HCT116 (cell line): Measurements from ENCODE around the gene WLS. TPM values are rescaled to one million over a fixed set of nuclear protein-coding genes. Genes with fewer than 3 reads are reported as not detected.

ENCODE experiments used
- ATAC-seq: fragments of 200-7000 bp; cut with Tn5 transposase; 2 replicates; pipeline ENCODE4 v1.9.1; 2020; ENCODE audit warnings: mild to moderate bottlenecking, moderate library complexity
- BruUV-seq: library from RNA; stranded (reverse); fragments of 400-500 nt; replicated peaks from 2 replicates; lab custom pipeline; 2021; lab: Mats Ljungman, UMichigan
- CTCF ChIA-PET: fragments of 300-600 bp; sonication (Branson Sonifier 250); formaldehyde crosslinking; loops from one replicate; lab custom pipeline; 2021; ENCODE audit warnings: antibody characterized with exemption; lab: Charles Lee
- POLR2A ChIA-PET: fragments of 300-600, 350-600 bp; sonication (Branson Sonifier 250); formaldehyde crosslinking; loops from one replicate; lab custom pipeline; 2021; ENCODE audit warnings: antibody characterized with exemption; lab: Charles Lee
- RAD21 ChIA-PET, 2 experiments: fragments of 300-600 bp; sonication (Branson Sonifier 250); formaldehyde crosslinking; loops; one replicate each; lab custom pipeline; 2023; ENCODE audit warnings: low total read pairs in 2 of 2; ENCODE audit not compliant: uncharacterized antibody in 2 of 2, unreplicated experiment in 2 of 2, low non-redundant PET in 1 of 2; lab: Charles Lee
- DNase-seq: peaks from one replicate; pipeline ENCODE4 v3.0.0-alpha.2; 2010; ENCODE audit warnings: low read depth, low spot score
- H2AFZ ChIP-seq: fragments of 200-600 bp; shearing (Covaris generic), sonication (generic); 2 replicates; pipeline ENCODE4 v1.6.1; 2017; ENCODE audit warnings: low read depth, mixed run types, mixed read lengths, antibody characterized with exemption, low read length; ENCODE audit not compliant: poor library complexity, severe bottlenecking
- H3K27ac ChIP-seq: 2 replicates; pipeline ENCODE4 v1.5.1; 2012; ENCODE audit warnings: low read depth, low read length
- H3K27me3 ChIP-seq: fragments of 200-600 bp; sonication (generic); 2 replicates; pipeline ENCODE4 v1.6.1; 2016; ENCODE audit warnings: mixed run types, low read length, mixed read lengths; ENCODE audit not compliant: insufficient read depth
- H3K36me3 ChIP-seq, 2 experiments: fragments of 200-500 bp in 1 of 2; fragments of 200-600 bp in 1 of 2; sonication (Bioruptor generic) in 1 of 2; sonication (generic) in 1 of 2; 2 replicates each; pipeline versions ENCODE4 v1.5.1 to v1.6.1; 2014 to 2016; ENCODE audit warnings: low read length in 2 of 2, inconsistent platforms in 1 of 2, mixed read lengths in 1 of 2, mixed run types in 1 of 2; ENCODE audit not compliant: insufficient read depth in 2 of 2, control insufficient read depth in 1 of 2
- H3K4me1 ChIP-seq, 2 experiments: fragments of 200-600 bp in 1 of 2; sonication (generic) in 1 of 2; 2 replicates each; pipeline versions ENCODE4 v1.5.1 to v1.6.1; 2012 to 2017; ENCODE audit warnings: low read length in 2 of 2, inconsistent platforms in 1 of 2, mild to moderate bottlenecking in 1 of 2, mixed read lengths in 1 of 2, mixed run types in 1 of 2, moderate library complexity in 1 of 2; ENCODE audit not compliant: insufficient read depth in 2 of 2, control insufficient read depth in 1 of 2
- H3K4me2 ChIP-seq: fragments of 200-600 bp; sonication (generic); 2 replicates; pipeline ENCODE4 v1.6.1; 2017; ENCODE audit warnings: mixed run types, low read length, mixed read lengths
- H3K4me3 ChIP-seq, 2 experiments: fragments of 200-600 bp in 1 of 2; sonication (generic) in 1 of 2; replicated peaks in 1 of 2; 2 replicates each; pipeline ENCODE4 v1.5.1; 2011 to 2016; ENCODE audit warnings: low read length in 2 of 2, control low read depth in 1 of 2, low read depth in 1 of 2, mild to moderate bottlenecking in 1 of 2, mixed read lengths in 1 of 2, mixed run types in 1 of 2
- H3K79me2 ChIP-seq: fragments of 200-600 bp; sonication (generic); 2 replicates; pipeline ENCODE4 v1.6.1; 2017; ENCODE audit warnings: mild to moderate bottlenecking, mixed run types, low read length, moderate library complexity, mixed read lengths; ENCODE audit not compliant: insufficient read depth
- H3K9ac ChIP-seq: fragments of 200-600 bp; sonication (generic); 2 replicates; pipeline ENCODE4 v1.6.1; 2016; ENCODE audit warnings: low read length, mixed read lengths
- H3K9me2 ChIP-seq: fragments of 200-600 bp; sonication (generic), shearing (Covaris generic); 2 replicates; pipeline ENCODE4 v1.6.1; 2017; ENCODE audit warnings: mixed run types, mild to moderate bottlenecking, moderate library complexity; ENCODE audit not compliant: insufficient read depth
- H3K9me3 ChIP-seq, 2 experiments: fragments of 200-500 bp in 1 of 2; fragments of 200-600 bp in 1 of 2; sonication (Bioruptor generic) in 1 of 2; sonication (generic) in 1 of 2; 2 replicates each; pipeline ENCODE4 v1.6.1; 2014 to 2017; ENCODE audit warnings: low read length in 2 of 2, mixed read lengths in 2 of 2, inconsistent platforms in 1 of 2, low read depth in 1 of 2, mild to moderate bottlenecking in 1 of 2, mixed run types in 1 of 2, moderate library complexity in 1 of 2; ENCODE audit not compliant: control insufficient read depth in 1 of 2, insufficient read depth in 1 of 2
- H4K20me1 ChIP-seq: fragments of 200-600 bp; sonication (generic), shearing (Covaris generic); 2 replicates; pipeline ENCODE4 v1.6.1; 2017; ENCODE audit warnings: mixed run types, mild to moderate bottlenecking, moderate library complexity; ENCODE audit not compliant: insufficient read depth
- ELF1 ChIP-seq: IDR thresholded peaks from 2 replicates; pipeline ENCODE4 v1.6.1; 2012; ENCODE audit warnings: low read depth, borderline replicate concordance
- FOSL1 ChIP-seq: IDR thresholded peaks from 2 replicates; pipeline ENCODE4 v1.6.1; 2012; ENCODE audit warnings: low read depth
- POLR2AphosphoS5 ChIP-seq: IDR thresholded peaks from 2 replicates; pipeline ENCODE4 v1.6.1; 2011; ENCODE audit warnings: mild to moderate bottlenecking, low read depth, low read length, moderate library complexity
- SIN3A ChIP-seq: IDR thresholded peaks from 2 replicates; pipeline ENCODE4 v1.6.1; 2012; ENCODE audit warnings: low read depth
- SP1 ChIP-seq: IDR thresholded peaks from 2 replicates; pipeline ENCODE4 v1.6.1; 2012; ENCODE audit warnings: low read depth
- TCF7L2 ChIP-seq: IDR thresholded peaks from 2 replicates; pipeline ENCODE4 v1.7.0; 2011; ENCODE audit warnings: borderline replicate concordance, inconsistent platforms; ENCODE audit not compliant: insufficient read depth, insufficient read length; ENCODE audit errors: extremely low read depth
- YY1 ChIP-seq: IDR thresholded peaks from 2 replicates; pipeline ENCODE4 v1.6.1; 2011; ENCODE audit warnings: low read length, low read depth, moderate library complexity, mild to moderate bottlenecking; ENCODE audit not compliant: insufficient replicate concordance; ENCODE audit errors: extremely low read depth
- ZFX ChIP-seq: fragments of 450-650 bp; IDR thresholded peaks from 2 replicates; pipeline ENCODE4 v1.6.1; 2017
- intact Hi-C: fragments of 100-400 bp; cut with micrococcal nuclease; formaldehyde crosslinking; loops from 2 replicates; pipeline ENCODE4 v1.10.0; 2022
- total RNA-seq: library from RNA; stranded (reverse); gene quantifications from one replicate; pipeline ENCODE4 v1.2.1, GENCODE V29; 2021; ENCODE audit not compliant: unreplicated experiment
- TF ChIP-seq, protein P1 (sequence below): IDR thresholded peaks from 2 replicates; pipeline ENCODE4 v1.6.1; 2012
- TF ChIP-seq, protein P2 (sequence below), 3 experiments: fragments of 200-600 bp in 1 of 3; sonication (generic) in 1 of 3; IDR thresholded peaks in 2 of 3; conservative IDR thresholded peaks in 1 of 3; 2 replicates each; pipeline ENCODE4 v1.5.1; 2012 to 2017; ENCODE audit warnings: low read depth in 2 of 3, low read length in 2 of 3, antibody characterized with exemption in 1 of 3, borderline replicate concordance in 1 of 3, control low read depth in 1 of 3, mild to moderate bottlenecking in 1 of 3, mixed read lengths in 1 of 3, mixed run types in 1 of 3, moderate library complexity in 1 of 3; ENCODE audit not compliant: insufficient read depth in 1 of 3
- TF ChIP-seq, protein P3 (sequence below): IDR thresholded peaks from 2 replicates; pipeline ENCODE4 v1.6.1; 2012
- TF ChIP-seq, protein P4 (sequence below): IDR thresholded peaks from 2 replicates; pipeline ENCODE4 v1.6.1; 2011; ENCODE audit warnings: mild to moderate bottlenecking, low read length, moderate library complexity; ENCODE audit not compliant: insufficient replicate concordance; ENCODE audit errors: extremely low read depth

The WLS gene
- total RNA-seq, 1 experiment from 2014 or later, result 38.0 TPM

DNA sequence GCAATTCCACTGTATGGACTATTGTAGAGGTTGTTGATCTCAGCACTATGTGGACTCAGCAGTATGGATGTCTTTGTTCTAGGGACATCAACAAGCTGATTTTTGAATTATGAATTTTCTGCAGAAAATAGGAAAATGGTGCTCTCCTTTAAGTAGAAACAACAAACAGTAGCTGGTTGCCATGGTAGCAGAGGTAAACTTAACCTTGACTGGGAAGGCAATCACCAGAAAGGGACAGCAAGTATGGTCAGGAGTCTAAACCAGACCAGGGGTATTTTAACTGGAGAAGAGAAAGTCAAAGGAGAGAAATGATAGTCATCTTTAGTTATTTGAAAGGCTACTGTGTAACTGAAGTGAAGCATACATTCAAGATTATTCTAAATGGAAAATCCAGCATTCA lies 22.3 kb downstream of the WLS start:
- no peak overlapping the region for H3K4me2 ChIP-seq
- RAD21 ChIA-PET, result no interaction called here
- no peaks in the 10 kb centered on the region for H3K9me3 ChIP-seq
- H3K4me3 ChIP-seq, result no peak overlapping the region
- H3K27ac ChIP-seq, result no peak overlapping the region
- intact Hi-C loops, result no loop called here
- H3K4me1 ChIP-seq, result peaks cover 28 to 43% of the 10 kb centered on the region in 2 experiments
- no peaks in the 10 kb centered on the region for H3K27me3 ChIP-seq
- no peak for TF ChIP-seq POLR2AphosphoS5
- TF ChIP-seq, protein P1, sequence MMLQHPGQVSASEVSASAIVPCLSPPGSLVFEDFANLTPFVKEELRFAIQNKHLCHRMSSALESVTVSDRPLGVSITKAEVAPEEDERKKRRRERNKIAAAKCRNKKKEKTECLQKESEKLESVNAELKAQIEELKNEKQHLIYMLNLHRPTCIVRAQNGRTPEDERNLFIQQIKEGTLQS, result no peak
- no peak for TF ChIP-seq ELF1
- TF ChIP-seq, protein P2, sequence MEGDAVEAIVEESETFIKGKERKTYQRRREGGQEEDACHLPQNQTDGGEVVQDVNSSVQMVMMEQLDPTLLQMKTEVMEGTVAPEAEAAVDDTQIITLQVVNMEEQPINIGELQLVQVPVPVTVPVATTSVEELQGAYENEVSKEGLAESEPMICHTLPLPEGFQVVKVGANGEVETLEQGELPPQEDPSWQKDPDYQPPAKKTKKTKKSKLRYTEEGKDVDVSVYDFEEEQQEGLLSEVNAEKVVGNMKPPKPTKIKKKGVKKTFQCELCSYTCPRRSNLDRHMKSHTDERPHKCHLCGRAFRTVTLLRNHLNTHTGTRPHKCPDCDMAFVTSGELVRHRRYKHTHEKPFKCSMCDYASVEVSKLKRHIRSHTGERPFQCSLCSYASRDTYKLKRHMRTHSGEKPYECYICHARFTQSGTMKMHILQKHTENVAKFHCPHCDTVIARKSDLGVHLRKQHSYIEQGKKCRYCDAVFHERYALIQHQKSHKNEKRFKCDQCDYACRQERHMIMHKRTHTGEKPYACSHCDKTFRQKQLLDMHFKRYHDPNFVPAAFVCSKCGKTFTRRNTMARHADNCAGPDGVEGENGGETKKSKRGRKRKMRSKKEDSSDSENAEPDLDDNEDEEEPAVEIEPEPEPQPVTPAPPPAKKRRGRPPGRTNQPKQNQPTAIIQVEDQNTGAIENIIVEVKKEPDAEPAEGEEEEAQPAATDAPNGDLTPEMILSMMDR (IDR thresholded peaks at IDR 0.05 in 2 of 3, conservative IDR thresholded peaks at IDR 0.05 in 1 of 3; ENCODE audit: borderline replicate concordance in 1 of 3, insufficient read depth in 1 of 3, low read depth in 2 of 3, low read length in 2 of 3), result no peak
- no peak for TF ChIP-seq SP1
- no peak for TF ChIP-seq TCF7L2
- no peak for TF ChIP-seq ZFX
- TF ChIP-seq, protein P3, sequence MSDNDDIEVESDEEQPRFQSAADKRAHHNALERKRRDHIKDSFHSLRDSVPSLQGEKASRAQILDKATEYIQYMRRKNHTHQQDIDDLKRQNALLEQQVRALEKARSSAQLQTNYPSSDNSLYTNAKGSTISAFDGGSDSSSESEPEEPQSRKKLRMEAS, result no peak
- no peak for TF ChIP-seq SIN3A
- no peak for TF ChIP-seq YY1
- TF ChIP-seq FOSL1, result no peak
- TF ChIP-seq, protein P4, sequence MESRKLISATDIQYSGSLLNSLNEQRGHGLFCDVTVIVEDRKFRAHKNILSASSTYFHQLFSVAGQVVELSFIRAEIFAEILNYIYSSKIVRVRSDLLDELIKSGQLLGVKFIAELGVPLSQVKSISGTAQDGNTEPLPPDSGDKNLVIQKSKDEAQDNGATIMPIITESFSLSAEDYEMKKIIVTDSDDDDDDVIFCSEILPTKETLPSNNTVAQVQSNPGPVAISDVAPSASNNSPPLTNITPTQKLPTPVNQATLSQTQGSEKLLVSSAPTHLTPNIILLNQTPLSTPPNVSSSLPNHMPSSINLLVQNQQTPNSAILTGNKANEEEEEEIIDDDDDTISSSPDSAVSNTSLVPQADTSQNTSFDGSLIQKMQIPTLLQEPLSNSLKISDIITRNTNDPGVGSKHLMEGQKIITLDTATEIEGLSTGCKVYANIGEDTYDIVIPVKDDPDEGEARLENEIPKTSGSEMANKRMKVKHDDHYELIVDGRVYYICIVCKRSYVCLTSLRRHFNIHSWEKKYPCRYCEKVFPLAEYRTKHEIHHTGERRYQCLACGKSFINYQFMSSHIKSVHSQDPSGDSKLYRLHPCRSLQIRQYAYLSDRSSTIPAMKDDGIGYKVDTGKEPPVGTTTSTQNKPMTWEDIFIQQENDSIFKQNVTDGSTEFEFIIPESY, result no peak
- H3K9ac ChIP-seq, result no peak overlapping the region
- no TSS peak for BruUV-seq
- CTCF ChIA-PET, result no interaction called here
- DNase-seq (no peak), ATAC-seq (no peak)
- POLR2A ChIA-PET, result no interaction called here
- no peak overlapping the region for H2AFZ ChIP-seq
- no peaks in the 10 kb centered on the region for H3K36me3 ChIP-seq
- H3K79me2 ChIP-seq, result peaks cover 3% of the 10 kb centered on the region; the same call in 1 of the 2 replicates
- H3K9me2 ChIP-seq, result no peaks in the 10 kb centered on the region
- H4K20me1 ChIP-seq, result no peaks in the 10 kb centered on the region
